Neural cell (in vitro differentiated cells): ENCODE data around the gene TNRC6C. TPM values are rescaled to one million over a fixed set of nuclear protein-coding genes. Genes with fewer than 3 reads are reported as not detected.

Experiments used
- H2AFZ ChIP-seq: fragments of 200-600, 300-800 bp; sonication (generic), shearing (Covaris generic); 2 replicates; pipeline ENCODE4 v1.6.0; 2014; ENCODE audit warnings: low read depth, mild to moderate bottlenecking, antibody characterized with exemption, low read length, moderate library complexity
- H3F3A ChIP-seq: fragments of 200-600 bp; shearing (Covaris generic); 2 replicates; pipeline ENCODE4 v1.6.1; 2016; ENCODE audit warnings: mild to moderate bottlenecking, moderate library complexity, mixed read lengths, antibody characterized with exemption, low read length; ENCODE audit not compliant: insufficient read depth, poor library complexity, severe bottlenecking
- H3K27ac ChIP-seq: fragments of 200-600, 300-800 bp; sonication (generic), shearing (Covaris generic); 2 replicates; pipeline ENCODE4 v1.5.1; 2014; ENCODE audit warnings: mild to moderate bottlenecking, low read length, moderate library complexity
- H3K27me3 ChIP-seq: fragments of 300-800, 200-600 bp; sonication (generic), shearing (Covaris generic); 2 replicates; pipeline ENCODE4 v1.6.0; 2014; ENCODE audit warnings: mild to moderate bottlenecking, low read depth, low read length, moderate library complexity; ENCODE audit not compliant: insufficient read depth
- H3K36me3 ChIP-seq: fragments of 300-800, 200-600 bp; sonication (generic), shearing (Covaris generic); 2 replicates; pipeline ENCODE4 v1.5.1; 2014; ENCODE audit warnings: mild to moderate bottlenecking, antibody characterized with exemption, low read length, moderate library complexity; ENCODE audit not compliant: insufficient read depth
- H3K4me2 ChIP-seq: fragments of 300-800, 200-600 bp; sonication (generic), shearing (Covaris generic); 2 replicates; pipeline ENCODE4 v1.6.0; 2014; ENCODE audit warnings: mild to moderate bottlenecking, low read length
- H3K4me3 ChIP-seq: fragments of 300-800, 200-600 bp; sonication (generic), shearing (Covaris generic); 2 replicates; pipeline ENCODE4 v1.5.1; 2014; ENCODE audit warnings: mild to moderate bottlenecking, low read length, moderate library complexity
- H3K79me2 ChIP-seq: fragments of 200-600 bp; shearing (Covaris generic); replicated peaks from 2 replicates; pipeline ENCODE4 v1.6.0; 2014; ENCODE audit warnings: mild to moderate bottlenecking, low read length, moderate library complexity; ENCODE audit not compliant: insufficient read depth
- H3K9ac ChIP-seq: fragments of 300-800, 200-600 bp; sonication (generic), shearing (Covaris generic); 2 replicates; pipeline ENCODE4 v1.6.1; 2016; ENCODE audit warnings: mild to moderate bottlenecking, low read length, mixed read lengths
- H3K9me2 ChIP-seq: fragments of 200-600 bp; shearing (Covaris generic); 2 replicates; pipeline ENCODE4 v1.6.1; 2016; ENCODE audit warnings: mild to moderate bottlenecking, low read length, mixed read lengths; ENCODE audit not compliant: insufficient read depth
- H3K9me3 ChIP-seq: fragments of 200-600, 300-800 bp; sonication (generic), shearing (Covaris generic); 2 replicates; pipeline ENCODE4 v1.6.1; 2016; ENCODE audit warnings: mild to moderate bottlenecking, mixed run types, low read length, moderate library complexity, mixed read lengths
- H4K20me1 ChIP-seq: fragments of 200-600 bp; shearing (Covaris generic); 2 replicates; pipeline ENCODE4 v1.6.1; 2016; ENCODE audit warnings: mild to moderate bottlenecking, mixed run types; ENCODE audit not compliant: insufficient read depth
- EP300 ChIP-seq: fragments of 450-650 bp; conservative IDR thresholded peaks from 2 replicates; pipeline ENCODE4 v1.6.1; 2014; ENCODE audit warnings: antibody characterized with exemption, mild to moderate bottlenecking, moderate library complexity; ENCODE audit not compliant: poor library complexity, severe bottlenecking
- MXI1 ChIP-seq: fragments of 450-650 bp; conservative IDR thresholded peaks from 2 replicates; pipeline ENCODE4 v1.6.1; 2014; ENCODE audit warnings: antibody characterized with exemption, mild to moderate bottlenecking; ENCODE audit not compliant: poor library complexity, severe bottlenecking
- RAD21 ChIP-seq: fragments of 450-650 bp; conservative IDR thresholded peaks from 2 replicates; pipeline ENCODE4 v1.6.1; 2014; ENCODE audit warnings: antibody characterized with exemption, mild to moderate bottlenecking, moderate library complexity
- TAF1 ChIP-seq: IDR thresholded peaks from 2 replicates; pipeline ENCODE4 v1.6.1; 2012; ENCODE audit warnings: low read depth
- polyA plus RNA-seq: library from polyadenylated mRNA; depleted of rRNA; stranded (reverse); fragments of >200 nt; gene quantifications from 2 replicates; pipeline ENCODE4 v1.2.3, GENCODE V29; 2014
- TF ChIP-seq, protein P1 (sequence below): fragments of 450-650 bp; IDR thresholded peaks from 2 replicates; pipeline ENCODE4 v1.5.1; 2014; ENCODE audit warnings: antibody characterized with exemption, mild to moderate bottlenecking, moderate library complexity; ENCODE audit not compliant: poor library complexity, severe bottlenecking

The TNRC6C gene
- polyA plus RNA-seq, 1 donor from 2014 or later: 15.4 TPM

DNA sequence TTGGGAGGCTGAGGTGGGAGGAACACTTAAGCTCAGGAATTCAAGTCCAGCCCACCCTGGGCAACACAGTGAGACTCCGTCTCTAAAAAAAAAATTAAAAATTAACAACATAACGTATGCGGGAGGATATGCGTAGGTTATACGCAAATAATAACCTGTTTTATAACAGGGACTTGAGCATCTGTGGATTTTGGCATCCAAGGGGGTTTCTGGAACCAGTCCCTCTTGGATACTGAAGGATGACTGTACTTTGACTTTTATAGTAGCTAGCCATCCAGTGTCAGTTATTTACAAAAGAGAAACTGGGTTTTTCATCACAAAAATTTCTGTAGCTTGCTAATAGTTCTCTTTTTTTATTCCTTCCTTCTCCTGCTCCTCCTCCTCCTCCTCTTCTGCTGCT lies 64.5 kb downstream of the TNRC6C start:
- no peak overlapping the region for H3K9ac ChIP-seq
- no peaks in the 10 kb centered on the region for H3K9me2 ChIP-seq
- H4K20me1 ChIP-seq: no peaks in the 10 kb centered on the region
- no peak overlapping the region for H3K27ac ChIP-seq
- H3K4me3 ChIP-seq: no peak overlapping the region
- no peak overlapping the region for H3K4me2 ChIP-seq
- H3K9me3 ChIP-seq: no peaks in the 10 kb centered on the region
- H3K79me2 ChIP-seq: peaks cover 4% of the 10 kb centered on the region
- no peaks in the 10 kb centered on the region for H3K36me3 ChIP-seq
- H2AFZ ChIP-seq: no peak overlapping the region
- TF ChIP-seq TAF1: no peak
- TF ChIP-seq, protein P1, sequence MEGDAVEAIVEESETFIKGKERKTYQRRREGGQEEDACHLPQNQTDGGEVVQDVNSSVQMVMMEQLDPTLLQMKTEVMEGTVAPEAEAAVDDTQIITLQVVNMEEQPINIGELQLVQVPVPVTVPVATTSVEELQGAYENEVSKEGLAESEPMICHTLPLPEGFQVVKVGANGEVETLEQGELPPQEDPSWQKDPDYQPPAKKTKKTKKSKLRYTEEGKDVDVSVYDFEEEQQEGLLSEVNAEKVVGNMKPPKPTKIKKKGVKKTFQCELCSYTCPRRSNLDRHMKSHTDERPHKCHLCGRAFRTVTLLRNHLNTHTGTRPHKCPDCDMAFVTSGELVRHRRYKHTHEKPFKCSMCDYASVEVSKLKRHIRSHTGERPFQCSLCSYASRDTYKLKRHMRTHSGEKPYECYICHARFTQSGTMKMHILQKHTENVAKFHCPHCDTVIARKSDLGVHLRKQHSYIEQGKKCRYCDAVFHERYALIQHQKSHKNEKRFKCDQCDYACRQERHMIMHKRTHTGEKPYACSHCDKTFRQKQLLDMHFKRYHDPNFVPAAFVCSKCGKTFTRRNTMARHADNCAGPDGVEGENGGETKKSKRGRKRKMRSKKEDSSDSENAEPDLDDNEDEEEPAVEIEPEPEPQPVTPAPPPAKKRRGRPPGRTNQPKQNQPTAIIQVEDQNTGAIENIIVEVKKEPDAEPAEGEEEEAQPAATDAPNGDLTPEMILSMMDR: no peak
- H3K27me3 ChIP-seq: no peaks in the 10 kb centered on the region
- peaks cover 5% of the 10 kb centered on the region for H3F3A ChIP-seq

DNA sequence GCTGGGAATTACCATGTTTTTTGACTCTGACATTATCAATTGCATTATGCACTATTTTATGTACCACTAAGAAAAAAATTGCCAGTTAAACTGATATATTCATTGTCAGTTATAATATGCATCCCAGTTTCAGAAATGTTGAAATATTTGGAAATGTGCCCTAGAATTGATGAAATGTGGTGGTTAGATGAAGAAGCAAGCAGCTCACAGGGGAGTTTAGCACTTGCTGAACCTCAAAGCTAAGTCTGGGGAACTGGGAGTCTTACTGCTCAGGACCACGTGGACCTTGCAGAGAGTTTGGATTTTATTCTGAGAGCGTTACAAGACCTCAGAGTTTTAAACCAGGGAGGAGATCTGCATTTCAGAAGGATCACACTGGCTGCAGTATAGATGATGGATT lies 67.9 kb downstream of the TNRC6C start:
- H3K79me2 ChIP-seq: peaks cover 4% of the 10 kb centered on the region
- H3K9me2 ChIP-seq: no peaks in the 10 kb centered on the region
- no peak overlapping the region for H3K4me3 ChIP-seq
- no peak overlapping the region for H2AFZ ChIP-seq
- H3K27me3 ChIP-seq: no peaks in the 10 kb centered on the region
- no peak overlapping the region for H3K9ac ChIP-seq
- no peaks in the 10 kb centered on the region for H3K36me3 ChIP-seq
- H3K4me2 ChIP-seq: no peak overlapping the region
- H4K20me1 ChIP-seq: no peaks in the 10 kb centered on the region
- H3K27ac ChIP-seq: no peak overlapping the region
- H3F3A ChIP-seq: no peaks in the 10 kb centered on the region
- TF ChIP-seq, protein P1: no peak
- TF ChIP-seq EP300 (no peak), TAF1 (no peak)
- no peaks in the 10 kb centered on the region for H3K9me3 ChIP-seq

DNA sequence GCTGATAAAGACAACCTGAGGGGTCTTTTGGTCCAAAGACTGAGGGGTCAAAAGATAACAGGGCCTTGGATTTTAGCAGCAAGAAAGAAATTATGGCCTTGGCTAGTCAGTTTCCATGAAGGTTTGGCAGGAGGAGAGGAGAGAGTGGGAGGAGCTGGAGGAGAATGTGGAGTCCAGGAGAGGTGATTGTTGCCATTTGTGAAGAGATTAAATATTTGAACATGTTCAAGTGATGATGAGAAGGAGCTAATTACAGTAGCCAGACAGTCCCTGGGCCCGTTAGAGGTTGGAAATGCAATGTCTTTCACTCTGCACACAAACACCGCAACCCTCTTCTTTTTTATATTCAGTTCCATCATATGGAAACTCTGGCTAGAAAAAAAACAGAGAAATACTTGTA lies 68.6 kb downstream of the TNRC6C start:
- Histone ChIP-seq H3K36me3 (peaks cover 7% of the 10 kb centered on the region), H3K9me2 (no peaks in the 10 kb centered on the region), H3K4me2 (no peak overlapping the region), H3F3A (no peaks in the 10 kb centered on the region), H3K4me3 (no peak overlapping the region), H3K9me3 (no peaks in the 10 kb centered on the region), H2AFZ (no peak overlapping the region), H3K27me3 (no peaks in the 10 kb centered on the region), H4K20me1 (no peaks in the 10 kb centered on the region), H3K27ac (no peak overlapping the region), H3K79me2 (peaks cover under 1% of the 10 kb centered on the region), H3K9ac (no peak overlapping the region)
- TF ChIP-seq EP300 (no peak), MXI1 (no peak), RAD21 (no peak)
- TF ChIP-seq, protein P1: no peak
